ENCODE measurements around the gene PCDHGA4. TPM values are rescaled to one million over a fixed set of nuclear protein-coding genes. Genes with fewer than 3 reads are reported as not detected.
A peak's percentile ranks its signal among the peaks of the same experiment; 100 is the strongest.

Gene PCDHGA4
- total and polyA plus RNA-seq, 12 donors, result 0.20 to 9.5 (median 2.8) TPM

DNA sequence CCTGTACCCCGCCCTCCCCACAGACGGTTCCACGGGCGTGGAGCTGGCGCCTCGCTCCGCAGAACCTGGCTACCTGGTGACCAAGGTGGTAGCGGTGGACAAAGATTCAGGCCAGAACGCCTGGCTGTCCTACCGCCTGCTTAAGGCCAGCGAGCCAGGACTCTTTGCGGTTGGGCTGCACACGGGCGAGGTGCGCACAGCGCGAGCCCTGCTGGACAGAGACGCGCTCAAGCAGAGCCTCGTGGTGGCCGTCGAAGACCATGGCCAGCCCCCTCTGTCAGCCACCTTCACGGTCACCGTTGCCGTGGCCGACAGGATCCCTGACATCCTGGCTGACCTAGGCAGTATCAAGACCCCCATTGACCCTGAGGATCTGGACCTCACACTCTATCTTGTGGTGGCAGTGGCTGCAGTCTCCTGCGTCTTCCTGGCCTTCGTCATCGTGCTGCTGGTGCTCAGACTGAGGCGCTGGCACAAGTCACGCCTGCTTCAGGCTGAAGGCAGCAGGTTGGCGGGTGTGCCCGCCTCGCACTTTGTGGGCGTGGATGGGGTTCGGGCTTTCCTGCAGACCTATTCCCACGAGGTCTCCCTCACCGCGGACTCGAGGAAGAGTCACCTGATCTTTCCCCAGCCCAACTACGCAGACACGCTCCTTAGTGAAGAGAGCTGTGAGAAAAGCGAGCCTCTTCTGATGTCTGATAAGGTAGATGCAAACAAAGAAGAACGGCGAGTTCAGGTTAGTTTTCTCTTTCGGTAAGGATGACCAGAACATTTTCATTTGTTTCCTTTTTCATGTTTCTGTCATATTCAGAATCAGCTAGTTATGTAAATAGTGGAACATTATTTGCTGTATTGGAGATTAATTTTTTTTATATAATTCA lies 11.4 kb downstream of the PCDHGA4 start:
- no peaks in the 10 kb centered on the region for H3K27me3 ChIP-seq
- no peaks in the 10 kb centered on the region for H3K36me3 ChIP-seq (replicated peaks in 1 of 2)
- intact Hi-C loops (cut with DNase I), result no loop called here
- no peak for DNase-seq
- no peak for TF ChIP-seq POLR2A (IDR thresholded peaks at IDR 0.05)
- TF ChIP-seq, protein P1, sequence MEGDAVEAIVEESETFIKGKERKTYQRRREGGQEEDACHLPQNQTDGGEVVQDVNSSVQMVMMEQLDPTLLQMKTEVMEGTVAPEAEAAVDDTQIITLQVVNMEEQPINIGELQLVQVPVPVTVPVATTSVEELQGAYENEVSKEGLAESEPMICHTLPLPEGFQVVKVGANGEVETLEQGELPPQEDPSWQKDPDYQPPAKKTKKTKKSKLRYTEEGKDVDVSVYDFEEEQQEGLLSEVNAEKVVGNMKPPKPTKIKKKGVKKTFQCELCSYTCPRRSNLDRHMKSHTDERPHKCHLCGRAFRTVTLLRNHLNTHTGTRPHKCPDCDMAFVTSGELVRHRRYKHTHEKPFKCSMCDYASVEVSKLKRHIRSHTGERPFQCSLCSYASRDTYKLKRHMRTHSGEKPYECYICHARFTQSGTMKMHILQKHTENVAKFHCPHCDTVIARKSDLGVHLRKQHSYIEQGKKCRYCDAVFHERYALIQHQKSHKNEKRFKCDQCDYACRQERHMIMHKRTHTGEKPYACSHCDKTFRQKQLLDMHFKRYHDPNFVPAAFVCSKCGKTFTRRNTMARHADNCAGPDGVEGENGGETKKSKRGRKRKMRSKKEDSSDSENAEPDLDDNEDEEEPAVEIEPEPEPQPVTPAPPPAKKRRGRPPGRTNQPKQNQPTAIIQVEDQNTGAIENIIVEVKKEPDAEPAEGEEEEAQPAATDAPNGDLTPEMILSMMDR (IDR thresholded peaks at IDR 0.05), result no peak
- H3K4me3 ChIP-seq, result no peak overlapping the region
- no peak overlapping the region for H3K27ac ChIP-seq
- no peaks in the 10 kb centered on the region for H3K4me1 ChIP-seq (replicated peaks in 1 of 2)
- peaks cover 4 to 50% (median 15%) of the 10 kb centered on the region in 3 donors for H3K9me3 ChIP-seq (replicated peaks in 1 of 3)
- 25 to 34% (median 29%) methylated on average over 15 to 46 of the region's 46 CpGs for WGBS, 4 donors

DNA sequence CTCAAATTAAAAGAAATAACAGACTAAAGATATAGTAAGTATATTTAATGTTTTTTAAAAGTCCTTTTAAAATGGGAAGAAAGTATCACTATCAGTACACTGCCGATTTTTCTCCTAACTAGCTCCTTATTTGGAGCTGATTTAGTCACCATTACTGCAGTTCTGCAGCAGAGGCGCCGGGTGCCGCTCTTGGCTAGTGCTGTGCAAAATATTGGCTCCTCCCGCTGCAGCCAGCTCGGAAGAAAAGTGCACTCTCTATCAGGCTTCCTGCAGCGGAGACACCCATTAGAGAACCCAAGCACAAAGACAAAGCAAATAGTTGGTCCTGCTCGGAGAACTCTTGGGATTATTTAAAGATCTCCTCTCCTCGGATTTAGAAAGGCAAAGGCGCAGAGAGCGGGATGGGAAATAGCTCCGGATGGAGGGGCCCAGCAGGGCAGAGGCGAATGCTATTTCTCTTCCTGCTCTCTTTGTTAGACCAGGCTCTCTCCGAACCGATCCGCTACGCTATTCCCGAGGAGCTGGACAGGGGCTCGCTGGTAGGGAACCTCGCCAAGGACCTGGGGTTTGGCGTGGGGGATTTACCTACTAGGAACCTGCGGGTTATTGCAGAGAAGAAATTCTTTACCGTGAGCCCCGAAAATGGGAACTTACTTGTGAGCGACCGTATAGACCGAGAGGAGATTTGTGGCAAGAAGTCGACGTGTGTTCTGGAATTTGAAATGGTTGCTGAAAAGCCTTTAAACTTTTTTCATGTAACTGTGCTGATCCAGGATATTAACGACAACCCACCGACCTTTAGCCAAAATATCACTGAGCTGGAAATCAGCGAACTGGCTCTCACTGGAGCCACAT lies 15.4 kb downstream of the PCDHGA4 start, which contains the start of gene PCDHGB3:
TSS of gene PCDHGB3 (plus strand) at position 249 of the 855 bp plus-strand sequence. CDS start at position 402, 153 bp downstream.
- Histone ChIP-seq H3K27ac (no peak within 1 kb of the TSS), H3K27me3 (no peaks in the 10 kb centered on the region), H3K9me3 (replicated peaks in 1 of 3) (peaks cover 4 to 51% (median 4%) of the 10 kb centered on the region in 3 donors), H3K4me1 (replicated peaks in 1 of 2) (no peaks in the 10 kb centered on the region), H3K36me3 (replicated peaks in 1 of 2) (no peaks in the 10 kb centered on the region), H3K4me3 (peak within 1 kb of the TSS in 1 of 4 donors; percentile 34)
- DNase-seq, result peak in 2 of 7 donors; percentile 23 to 29
- no peak for TF ChIP-seq POLR2A (IDR thresholded peaks at IDR 0.05)
- TF ChIP-seq, protein P1 (IDR thresholded peaks at IDR 0.05), result peak in 3 of 6 experiments; percentile 25 to 31 (median 25)
- WGBS, 4 donors, result 13 to 25% (median 18%) methylated on average over 29 to 32 of the region's 32 CpGs
- intact Hi-C loops (cut with DNase I), result no loop called here

DNA sequence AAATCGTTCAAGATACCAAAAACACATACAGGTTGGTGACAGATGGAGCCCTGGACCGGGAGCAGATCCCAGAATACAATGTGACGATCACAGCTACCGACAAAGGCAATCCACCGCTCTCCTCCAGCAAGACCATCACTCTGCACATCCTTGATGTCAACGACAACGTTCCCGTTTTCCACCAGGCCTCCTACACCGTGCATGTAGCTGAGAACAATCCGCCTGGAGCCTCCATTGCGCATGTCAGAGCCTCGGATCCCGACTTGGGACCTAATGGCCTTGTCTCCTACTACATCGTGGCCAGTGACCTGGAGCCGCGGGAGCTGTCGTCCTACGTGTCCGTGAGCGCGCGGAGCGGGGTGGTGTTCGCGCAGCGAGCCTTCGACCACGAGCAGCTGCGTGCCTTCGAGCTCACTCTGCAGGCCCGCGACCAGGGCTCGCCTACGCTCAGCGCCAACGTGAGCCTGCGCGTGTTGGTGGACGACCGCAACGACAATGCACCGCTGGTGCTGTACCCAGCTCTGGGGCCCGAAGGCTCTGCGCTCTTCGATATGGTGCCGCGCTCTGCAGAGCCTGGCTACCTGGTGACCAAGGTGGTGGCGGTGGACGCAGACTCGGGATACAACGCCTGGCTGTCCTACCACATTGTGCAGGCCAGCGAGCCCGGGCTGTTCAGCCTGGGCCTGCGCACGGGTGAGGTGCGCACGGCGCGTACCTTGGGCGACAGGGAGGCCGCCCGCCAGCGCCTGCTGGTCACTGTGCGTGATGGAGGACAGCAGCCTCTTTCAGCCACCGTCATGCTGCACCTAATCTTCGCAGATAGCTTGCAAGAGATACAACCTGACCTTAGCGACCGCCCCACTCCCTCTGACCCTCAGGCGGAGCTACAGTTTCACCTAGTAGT lies 17.0 kb downstream of the PCDHGA4 start:
- Histone ChIP-seq H3K4me3 (no peak overlapping the region), H3K36me3 (replicated peaks in 1 of 2) (no peaks in the 10 kb centered on the region), H3K9me3 (replicated peaks in 1 of 3) (peaks cover 2 to 37% (median 4%) of the 10 kb centered on the region in 3 donors), H3K27me3 (no peaks in the 10 kb centered on the region), H3K27ac (no peak overlapping the region), H3K4me1 (replicated peaks in 1 of 2) (no peaks in the 10 kb centered on the region)
- DNase-seq, result no peak
- TF ChIP-seq, protein P1 (IDR thresholded peaks at IDR 0.05), result no peak
- TF ChIP-seq POLR2A (IDR thresholded peaks at IDR 0.05), result no peak
- 26 to 32% (median 27%) methylated on average over 8 to 69 of the region's 69 CpGs for WGBS, 4 donors
- intact Hi-C loops (cut with DNase I), result no loop called here

Data from adrenal gland (tissue), 12 donors.